HL-60 (cell line): ENCODE data around the gene CHRNA4.

ENCODE experiments used
- POLR2AphosphoS5 ChIP-seq: IDR thresholded peaks from 2 replicates; pipeline ENCODE4 v1.6.1; 2012; ENCODE audit warnings: low read depth
- TF ChIP-seq, protein P1 (sequence below): IDR thresholded peaks from one replicate; pipeline ENCODE4 v1.5.1; 2011; ENCODE audit warnings: low read length, control low read depth, inconsistent platforms; ENCODE audit not compliant: insufficient read depth

DNA sequence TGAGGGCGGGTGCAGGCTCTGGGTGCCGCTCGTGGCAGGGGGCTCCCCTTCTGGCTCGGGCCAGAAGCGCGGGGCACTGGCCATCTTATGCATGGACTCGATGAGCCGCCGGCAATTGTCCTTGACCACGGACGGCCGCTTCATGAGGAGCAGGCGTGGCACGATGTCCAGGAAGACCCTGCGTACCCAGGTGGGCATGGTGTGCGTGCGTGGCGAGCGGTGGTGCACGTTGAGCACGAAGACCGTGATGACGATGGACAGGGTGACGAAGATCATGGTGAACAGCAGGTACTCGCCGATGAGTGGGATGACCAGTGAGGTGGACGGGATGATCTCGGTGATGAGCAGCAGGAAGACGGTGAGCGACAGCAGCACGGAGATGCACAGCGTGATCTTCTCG is 11.0 kb downstream of the CHRNA4 start:
- TF ChIP-seq, protein P1, sequence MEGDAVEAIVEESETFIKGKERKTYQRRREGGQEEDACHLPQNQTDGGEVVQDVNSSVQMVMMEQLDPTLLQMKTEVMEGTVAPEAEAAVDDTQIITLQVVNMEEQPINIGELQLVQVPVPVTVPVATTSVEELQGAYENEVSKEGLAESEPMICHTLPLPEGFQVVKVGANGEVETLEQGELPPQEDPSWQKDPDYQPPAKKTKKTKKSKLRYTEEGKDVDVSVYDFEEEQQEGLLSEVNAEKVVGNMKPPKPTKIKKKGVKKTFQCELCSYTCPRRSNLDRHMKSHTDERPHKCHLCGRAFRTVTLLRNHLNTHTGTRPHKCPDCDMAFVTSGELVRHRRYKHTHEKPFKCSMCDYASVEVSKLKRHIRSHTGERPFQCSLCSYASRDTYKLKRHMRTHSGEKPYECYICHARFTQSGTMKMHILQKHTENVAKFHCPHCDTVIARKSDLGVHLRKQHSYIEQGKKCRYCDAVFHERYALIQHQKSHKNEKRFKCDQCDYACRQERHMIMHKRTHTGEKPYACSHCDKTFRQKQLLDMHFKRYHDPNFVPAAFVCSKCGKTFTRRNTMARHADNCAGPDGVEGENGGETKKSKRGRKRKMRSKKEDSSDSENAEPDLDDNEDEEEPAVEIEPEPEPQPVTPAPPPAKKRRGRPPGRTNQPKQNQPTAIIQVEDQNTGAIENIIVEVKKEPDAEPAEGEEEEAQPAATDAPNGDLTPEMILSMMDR = no peak
- no peak for TF ChIP-seq POLR2AphosphoS5
